ENCODE data around the gene NEK2. TPM values are rescaled to one million over a fixed set of nuclear protein-coding genes. Genes with fewer than 3 reads are reported as not detected.

The NEK2 gene
- total RNA-seq, 1 experiment from 2014 or later = 45.7 TPM

- H3K9me3 ChIP-seq (ENCODE audit: low read depth, low read length, poor library complexity, severe bottlenecking) = no peaks in the 10 kb centered on the region
- ChIA-PET POLR2A (ENCODE audit: low non-redundant PET) (no interaction called here), CTCF (no interaction called here)
- no peak overlapping the region for H3K4me3 ChIP-seq (ENCODE audit: low read depth, low read length, poor library complexity, severe bottlenecking)
- no peaks in the 10 kb centered on the region for H3K27me3 ChIP-seq (replicated peaks; ENCODE audit: insufficient read depth, low read depth, low read length, poor library complexity)
- no peak for TF ChIP-seq EZH2 (IDR thresholded peaks at IDR 0.05; ENCODE audit: borderline replicate concordance, low read depth, low read length, poor library complexity, severe bottlenecking)
- no TSS peak for BruUV-seq (replicated peaks)
- H3K36me3 ChIP-seq (ENCODE audit: insufficient read depth, low read length, poor library complexity, severe bottlenecking) = no peaks in the 10 kb centered on the region
- peaks cover 10% of the 10 kb centered on the region for H3K4me1 ChIP-seq (ENCODE audit: insufficient read depth, low read length, poor library complexity, severe bottlenecking)
- intact Hi-C loops (cut with micrococcal nuclease; ENCODE audit: unreplicated experiment) = loop anchor here (5.0 kb wide), 1 partner anchor 58 kb away; the partner anchor contains the start of gene SLC30A1
- no peak overlapping the region for H3K27ac ChIP-seq (ENCODE audit: low read depth, low read length, poor library complexity, severe bottlenecking)
- no peak for DNase-seq (ENCODE audit: low spot score)
Observed at GRCh38 chr1:211634931-211635330, 40.5 kb downstream of the NEK2 start.

GRCh38 chr1:211634461-211634860, 41.0 kb downstream of the NEK2 start:
- no TSS peak for BruUV-seq (replicated peaks)
- CTCF ChIA-PET = no interaction called here

GRCh38 chr1:211633524-211633846, 41.9 kb downstream of the NEK2 start:
- no peak for DNase-seq (ENCODE audit: low spot score)
- no peaks in the 10 kb centered on the region for H3K36me3 ChIP-seq (ENCODE audit: insufficient read depth, low read length, poor library complexity, severe bottlenecking)
- no TSS peak for BruUV-seq (replicated peaks)
- H3K4me1 ChIP-seq (ENCODE audit: insufficient read depth, low read length, poor library complexity, severe bottlenecking) = peaks cover 10% of the 10 kb centered on the region
- ChIA-PET CTCF (no interaction called here), POLR2A (ENCODE audit: low non-redundant PET) (no interaction called here)
- intact Hi-C loops (cut with micrococcal nuclease; ENCODE audit: unreplicated experiment) = no loop called here
- H3K27me3 ChIP-seq (replicated peaks; ENCODE audit: insufficient read depth, low read depth, low read length, poor library complexity) = no peaks in the 10 kb centered on the region
- TF ChIP-seq CTCF (conservative IDR thresholded peaks at IDR 0.05; ENCODE audit: low read depth, low read length) (no peak), EZH2 (IDR thresholded peaks at IDR 0.05; ENCODE audit: borderline replicate concordance, low read depth, low read length, poor library complexity, severe bottlenecking) (no peak)
- H3K9me3 ChIP-seq (ENCODE audit: low read depth, low read length, poor library complexity, severe bottlenecking) = no peaks in the 10 kb centered on the region
- no peak overlapping the region for H3K27ac ChIP-seq (ENCODE audit: low read depth, low read length, poor library complexity, severe bottlenecking)
- H3K4me3 ChIP-seq (ENCODE audit: low read depth, low read length, poor library complexity, severe bottlenecking) = no peak overlapping the region

More at GRCh38 chr1:211634461-211634860, 41.0 kb downstream of the NEK2 start:
- Histone ChIP-seq H3K4me3 (ENCODE audit: low read depth, low read length, poor library complexity, severe bottlenecking) (no peak overlapping the region), H3K4me1 (ENCODE audit: insufficient read depth, low read length, poor library complexity, severe bottlenecking) (peaks cover 10% of the 10 kb centered on the region), H3K27me3 (replicated peaks; ENCODE audit: insufficient read depth, low read depth, low read length, poor library complexity) (no peaks in the 10 kb centered on the region), H3K36me3 (ENCODE audit: insufficient read depth, low read length, poor library complexity, severe bottlenecking) (no peaks in the 10 kb centered on the region), H3K9me3 (ENCODE audit: low read depth, low read length, poor library complexity, severe bottlenecking) (no peaks in the 10 kb centered on the region), H3K27ac (ENCODE audit: low read depth, low read length, poor library complexity, severe bottlenecking) (no peak overlapping the region)
- POLR2A ChIA-PET (ENCODE audit: low non-redundant PET) = no interaction called here
- intact Hi-C loops (cut with micrococcal nuclease; ENCODE audit: unreplicated experiment) = no loop called here
- TF ChIP-seq CTCF (conservative IDR thresholded peaks at IDR 0.05; ENCODE audit: low read depth, low read length) = no peak
- TF ChIP-seq EZH2 (IDR thresholded peaks at IDR 0.05; ENCODE audit: borderline replicate concordance, low read depth, low read length, poor library complexity, severe bottlenecking) = no peak
- DNase-seq (ENCODE audit: low spot score) = no peak

GRCh38 chr1:211632808-211633523, 42.5 kb downstream of the NEK2 start:
- no peak for DNase-seq (ENCODE audit: low spot score)

More at GRCh38 chr1:211632808-211633523, 42.5 kb downstream of the NEK2 start:
- H3K4me1 ChIP-seq (ENCODE audit: insufficient read depth, low read length, poor library complexity, severe bottlenecking) = peaks cover 10% of the 10 kb centered on the region
- BruUV-seq (replicated peaks) = no TSS peak
- H3K27ac ChIP-seq (ENCODE audit: low read depth, low read length, poor library complexity, severe bottlenecking) = no peak overlapping the region
- H3K36me3 ChIP-seq (ENCODE audit: insufficient read depth, low read length, poor library complexity, severe bottlenecking) = no peaks in the 10 kb centered on the region
- H3K27me3 ChIP-seq (replicated peaks; ENCODE audit: insufficient read depth, low read depth, low read length, poor library complexity) = no peaks in the 10 kb centered on the region
- no peak for TF ChIP-seq EZH2 (IDR thresholded peaks at IDR 0.05; ENCODE audit: borderline replicate concordance, low read depth, low read length, poor library complexity, severe bottlenecking)
- TF ChIP-seq CTCF (conservative IDR thresholded peaks at IDR 0.05; ENCODE audit: low read depth, low read length) = no peak
- CTCF ChIA-PET = no interaction called here
- no peaks in the 10 kb centered on the region for H3K9me3 ChIP-seq (ENCODE audit: low read depth, low read length, poor library complexity, severe bottlenecking)
- intact Hi-C loops (cut with micrococcal nuclease; ENCODE audit: unreplicated experiment) = no loop called here
- H3K4me3 ChIP-seq (ENCODE audit: low read depth, low read length, poor library complexity, severe bottlenecking) = no peak overlapping the region
- POLR2A ChIA-PET (ENCODE audit: low non-redundant PET) = no interaction called here
